Stimulated activated CD8-positive, alpha-beta memory T cell treated with anti-CD3 and anti-CD28 coated beads, Interleukin-4, amount 100 ng/mL, for 24 hours (primary cell): ENCODE measurements around the gene MPP2.
"Not testable (repeated sequence)": the region's sequence is repeated elsewhere in the genome, so short reads cannot be mapped to it uniquely, and the experiment has no call there.

ENCODE experiments used
- DNase-seq: peaks from one replicate; pipeline ENCODE4 v3.0.0-alpha.2; 2020; ENCODE audit warnings: low read depth

Gene MPP2

GRCh38 chr17:43931062-43931571, 23.8 kb upstream of the MPP2 start:
- no peak for DNase-seq

DNA sequence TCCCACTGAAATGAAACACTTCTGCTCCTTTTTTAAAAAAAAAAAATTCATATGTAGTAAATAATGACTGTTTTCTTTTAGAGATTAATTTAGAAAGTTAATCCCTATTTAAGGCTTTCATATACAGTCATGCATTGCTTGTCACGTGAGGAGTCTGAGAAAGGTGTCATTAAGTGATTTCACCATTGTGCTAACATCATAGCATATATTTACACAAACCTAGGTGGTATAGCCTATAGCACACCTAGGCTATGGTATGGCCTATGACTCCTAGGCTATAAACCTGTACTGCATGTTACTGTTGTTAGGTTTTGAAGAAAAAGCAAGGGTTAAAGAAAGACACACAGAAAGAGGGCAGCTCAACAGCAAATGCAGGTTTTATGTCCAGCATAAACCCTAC, 21.3 kb upstream of the MPP2 start:
- no peak for DNase-seq

DNA sequence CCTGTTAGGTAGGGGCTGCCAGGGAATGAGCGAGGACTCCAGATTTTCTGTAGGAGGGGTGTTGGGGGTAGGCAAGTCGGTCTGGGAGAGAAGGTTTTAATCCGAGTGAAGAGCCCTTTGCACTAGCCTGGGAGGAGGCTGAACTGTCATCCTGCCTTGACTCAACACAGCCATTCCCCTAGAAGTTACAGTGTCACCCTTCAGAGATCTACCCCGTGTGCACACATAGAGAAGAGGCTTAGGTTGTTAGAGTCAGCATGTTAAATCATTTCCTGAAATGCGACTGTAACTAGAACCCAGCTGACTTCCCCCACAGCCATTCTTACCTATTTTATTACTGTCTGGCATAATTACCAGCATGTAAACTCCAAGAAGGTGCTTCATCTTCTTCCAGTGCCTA, 20.6 kb upstream of the MPP2 start:
- not testable (repeated sequence) for DNase-seq

DNA sequence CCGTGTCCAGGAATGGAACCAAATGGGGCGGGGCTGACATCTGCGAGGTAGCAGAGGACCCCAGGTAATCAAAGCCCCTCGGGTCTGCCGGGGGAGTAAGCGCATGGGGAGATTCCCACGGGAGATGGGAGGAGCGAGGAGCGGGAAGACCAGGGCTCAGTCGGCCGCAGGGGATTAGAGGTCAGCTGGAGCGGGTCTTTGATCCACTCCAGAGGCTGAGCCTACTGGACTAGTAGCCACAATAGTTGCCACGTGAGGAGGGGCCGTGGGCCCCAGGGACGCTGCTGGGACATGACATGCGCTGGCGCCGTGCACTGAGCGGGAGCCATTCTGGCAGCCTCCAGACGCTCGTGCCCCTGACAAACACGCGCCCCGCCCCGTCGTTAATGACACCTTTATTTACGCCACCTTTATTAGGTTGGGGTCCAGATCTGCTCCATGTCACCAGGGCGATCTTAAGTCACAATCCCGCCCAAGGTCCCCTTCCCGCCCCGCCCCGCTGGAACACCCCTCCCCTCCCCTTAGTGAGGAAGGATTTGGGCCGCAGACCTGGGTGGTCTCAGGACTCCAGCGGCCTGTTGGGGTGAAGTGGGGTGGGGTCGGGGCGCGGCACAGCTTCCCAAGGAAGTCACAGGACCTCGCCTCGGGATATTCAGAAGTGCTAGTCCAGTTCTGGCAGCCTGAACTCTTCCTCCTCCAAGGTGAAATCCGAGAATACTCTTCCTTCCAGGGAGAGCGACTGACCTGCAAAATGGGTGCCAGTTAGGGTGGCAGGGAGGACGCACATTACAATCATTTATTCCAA, 19.9 kb upstream of the MPP2 start:
- DNase-seq = no peak

DNA sequence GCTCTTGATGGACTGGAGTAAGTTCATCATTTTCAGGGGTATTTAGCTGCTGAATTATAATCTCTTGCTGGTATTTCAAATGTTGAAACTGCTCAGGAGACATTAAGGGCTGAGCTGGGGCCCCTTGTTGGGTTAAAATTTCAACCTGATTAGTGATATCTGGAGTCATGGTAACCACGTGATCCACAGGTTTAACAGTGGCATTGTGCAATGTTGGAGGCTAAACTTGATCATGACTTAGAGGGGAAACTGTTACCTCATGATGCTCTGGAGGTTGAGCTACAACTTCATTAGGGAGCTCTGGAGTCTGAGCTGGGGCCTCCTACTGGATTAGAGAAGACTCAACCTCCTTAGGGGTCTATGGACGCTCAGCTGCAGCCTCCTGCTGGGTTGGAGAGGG, 17.2 kb upstream of the MPP2 start:
- DNase-seq = no peak

DNA sequence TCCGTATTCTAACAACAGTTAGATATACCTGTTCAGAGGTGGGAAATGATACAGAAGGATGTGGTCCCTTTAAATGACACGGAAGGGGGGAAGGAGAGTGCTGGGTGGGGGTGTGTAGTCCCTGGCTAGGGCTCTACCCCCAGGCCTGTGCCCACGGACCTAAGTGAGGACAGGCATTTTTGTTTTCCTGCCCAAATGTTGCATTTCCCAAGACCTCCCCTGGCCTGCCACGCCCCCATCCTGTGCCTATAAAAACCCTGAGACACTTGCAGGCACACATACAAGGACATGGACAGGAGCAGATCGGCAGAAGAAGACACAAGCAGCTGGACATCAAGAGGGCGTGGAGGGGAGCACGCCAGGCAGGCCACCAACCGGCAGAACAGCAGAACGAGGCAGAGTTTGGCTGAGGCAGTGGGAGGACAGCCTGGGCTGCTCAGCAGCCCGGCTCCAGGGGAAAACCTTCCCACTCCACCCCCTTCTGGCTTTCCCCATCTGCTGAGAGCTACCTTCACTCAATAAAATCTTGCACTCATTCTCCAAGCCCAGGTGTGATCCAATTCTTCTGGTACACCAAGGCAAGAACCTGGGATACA, 13.3 kb upstream of the MPP2 start:
- no peak for DNase-seq

GRCh38 chr17:43918026-43918389, 10.7 kb upstream of the MPP2 start:
- DNase-seq = no peak

DNA sequence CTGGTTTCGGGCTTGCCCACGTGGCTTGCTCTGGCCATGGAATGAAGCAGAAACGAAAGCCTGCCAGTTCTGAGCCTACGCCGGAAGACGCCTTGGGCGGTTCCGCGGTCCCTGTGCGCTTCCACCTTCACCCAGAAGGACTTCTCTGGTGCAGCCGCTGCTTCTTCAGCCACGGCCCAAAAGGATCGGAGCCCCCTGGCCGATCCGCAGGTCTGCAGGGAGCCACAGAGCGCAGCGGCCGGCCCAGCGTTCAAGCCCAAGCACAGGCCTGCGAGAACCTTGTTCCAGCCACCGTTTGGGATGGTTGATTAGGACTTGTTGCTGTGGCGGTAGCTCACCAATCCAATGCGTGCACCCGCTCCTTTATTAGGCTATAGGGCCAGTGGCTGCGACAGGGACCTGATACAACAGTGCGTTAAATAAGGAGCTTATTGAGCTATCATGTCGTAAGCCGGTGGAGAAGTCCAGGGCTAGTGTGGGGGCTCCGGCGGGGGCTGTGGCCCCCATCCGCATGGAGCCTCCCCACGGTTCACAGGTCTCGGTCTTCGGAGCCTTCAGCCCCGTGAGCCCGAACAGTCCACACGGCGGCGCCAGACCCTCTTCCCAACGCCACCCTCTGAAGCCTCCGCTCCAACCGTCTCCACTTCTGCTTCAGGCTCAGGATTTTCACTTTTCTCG, 10.2 kb upstream of the MPP2 start:
- no peak for DNase-seq

- DNase-seq = no peak
Observed at GRCh38 chr17:43917016-43917347, 9.6 kb upstream of the MPP2 start.

DNA sequence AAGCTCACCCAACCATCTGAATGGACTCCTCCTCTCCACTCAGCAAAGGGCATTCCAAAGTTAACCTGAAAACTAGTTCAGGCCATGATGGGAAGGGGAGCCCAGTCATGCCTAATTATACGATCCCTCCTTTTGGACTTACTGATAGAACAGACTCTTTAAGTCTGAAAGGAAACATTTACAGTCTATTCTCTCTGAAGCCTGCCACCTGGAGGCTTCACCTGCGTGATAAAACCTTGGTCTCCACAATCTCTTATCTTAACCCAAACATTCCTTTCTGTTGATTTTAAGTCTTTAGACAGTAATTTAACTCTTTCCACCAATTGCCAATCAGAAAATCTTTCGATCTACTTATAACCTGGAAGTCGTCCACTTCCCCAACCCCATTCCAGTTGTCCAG, 9.0 kb upstream of the MPP2 start:
- no peak for DNase-seq

DNA sequence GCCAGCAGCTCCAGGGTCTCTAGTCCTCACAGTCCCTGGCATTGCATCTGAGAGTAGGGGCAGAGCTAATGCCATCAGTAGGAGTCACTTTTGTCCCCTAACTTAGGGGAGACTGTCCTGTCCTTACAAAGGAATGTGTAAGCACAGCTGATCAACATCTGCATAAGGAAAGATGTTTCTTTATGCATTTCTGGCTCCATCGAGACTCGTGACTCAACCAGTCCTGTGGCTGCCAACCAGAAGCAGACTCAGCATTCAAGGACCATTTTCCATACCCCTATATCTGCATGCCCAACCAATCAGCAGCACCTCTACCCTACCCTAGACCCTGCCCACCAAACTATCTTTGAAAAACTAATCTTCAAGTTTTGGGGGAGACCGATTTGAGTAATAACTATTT, 8.2 kb upstream of the MPP2 start:
- no peak for DNase-seq

- no peak for DNase-seq
Observed at GRCh38 chr17:43914451-43914850, 7.1 kb upstream of the MPP2 start.

DNA sequence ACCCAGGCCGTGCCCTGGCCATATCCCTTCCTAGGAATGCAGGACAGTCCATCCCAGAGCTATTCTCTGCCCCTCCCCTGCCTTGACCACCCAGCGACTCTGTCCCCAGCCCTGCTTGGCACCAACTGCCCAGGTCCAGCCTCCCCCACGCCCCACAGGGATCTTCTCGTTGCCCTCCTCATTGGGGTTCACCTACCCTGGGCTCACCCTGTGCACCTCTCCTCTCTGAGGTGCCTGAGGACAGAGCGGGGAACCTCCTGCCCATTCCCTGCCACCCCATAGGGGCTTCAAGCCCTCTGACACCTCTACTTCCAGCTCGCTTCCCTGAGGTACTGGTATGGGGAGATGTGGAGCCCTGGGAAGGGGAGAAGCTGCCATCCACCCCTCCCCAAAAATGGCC, 6.2 kb upstream of the MPP2 start:
- no peak for DNase-seq

DNA sequence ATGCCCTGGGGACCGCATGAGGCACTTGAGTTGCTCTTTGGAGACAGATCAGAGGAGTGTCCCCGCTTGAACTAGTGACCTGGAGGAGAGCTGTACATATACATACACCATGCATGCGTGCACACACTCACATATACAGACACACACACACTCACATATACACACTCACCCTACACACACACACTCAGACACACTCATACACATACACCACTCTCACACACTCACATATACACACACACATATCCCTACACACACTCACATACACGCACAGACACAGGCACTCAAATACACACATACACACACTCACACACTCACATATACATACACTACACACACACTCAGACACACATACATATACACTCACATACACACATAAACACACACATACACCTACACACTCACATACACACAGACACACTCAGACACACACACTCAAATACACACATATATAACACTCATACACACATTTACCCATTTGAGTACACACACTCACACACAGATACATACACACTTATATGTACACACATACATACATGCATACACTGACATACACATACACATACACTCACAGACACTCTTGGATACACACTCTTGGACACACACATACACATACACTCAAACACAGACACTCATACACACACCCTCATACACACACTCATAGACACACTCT, 5.4 kb upstream of the MPP2 start:
- no peak for DNase-seq

DNA sequence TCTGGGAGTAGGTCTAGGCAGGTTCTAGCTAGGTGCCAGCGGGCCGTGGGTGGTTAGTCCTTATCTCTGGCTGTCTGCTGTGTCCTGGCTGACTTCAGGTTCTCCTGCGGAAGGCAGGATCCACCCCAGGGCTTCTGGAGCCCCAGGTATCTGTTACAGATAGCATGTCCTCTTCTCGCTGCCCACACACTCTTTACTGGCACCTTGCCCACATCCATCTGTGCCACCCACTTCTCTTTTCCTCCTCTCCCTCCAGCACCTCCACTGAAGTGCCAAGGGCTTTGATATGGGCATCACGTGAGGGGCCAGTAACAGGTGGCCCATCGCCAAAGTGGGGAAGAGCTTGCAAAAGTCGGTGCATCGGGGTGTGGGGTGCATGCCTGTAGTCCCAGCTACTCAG, 4.6 kb upstream of the MPP2 start:
- DNase-seq = no peak

GRCh38 chr17:43909537-43910231, 2.3 kb upstream of the MPP2 start:
- DNase-seq = no peak

DNA sequence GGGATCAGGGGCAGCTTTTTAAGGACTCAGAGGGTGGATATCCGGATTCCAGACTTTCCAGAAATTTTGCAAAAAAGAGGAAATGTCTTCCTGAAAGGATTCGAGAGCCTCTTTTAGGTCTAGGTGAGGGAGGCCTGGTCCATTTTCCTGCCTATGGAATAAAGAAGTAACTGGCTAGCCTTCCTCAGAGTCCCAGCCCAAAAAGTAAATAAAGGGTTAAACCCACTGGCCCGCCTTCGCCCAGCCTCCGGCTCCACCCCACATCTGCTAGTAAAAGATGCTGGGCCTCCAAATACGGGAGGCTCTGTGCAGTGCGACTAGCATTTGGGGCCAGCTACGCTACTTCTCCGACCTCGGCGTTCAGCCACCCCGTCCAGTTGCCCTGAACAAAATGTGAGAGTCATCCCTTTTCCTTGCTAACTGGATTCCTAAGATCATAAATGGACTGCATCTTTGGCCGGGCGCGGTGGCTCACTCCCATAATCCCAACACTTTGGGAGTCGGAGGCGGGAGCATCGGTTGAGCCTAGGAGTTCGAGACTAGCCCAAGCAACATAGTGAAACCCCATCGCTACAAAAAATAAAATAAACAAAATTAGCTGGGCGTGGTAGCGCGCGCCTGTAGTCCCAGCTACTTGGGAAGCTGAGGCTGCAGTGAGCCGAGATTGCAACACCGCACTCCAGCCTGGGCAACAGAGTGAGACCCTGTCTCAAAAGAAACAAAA, 824 bp upstream of the MPP2 start:
- DNase-seq = peak; percentile 30

GRCh38 chr17:43906951-43907424, 348 bp downstream of the MPP2 start:
- DNase-seq = no peak

DNA sequence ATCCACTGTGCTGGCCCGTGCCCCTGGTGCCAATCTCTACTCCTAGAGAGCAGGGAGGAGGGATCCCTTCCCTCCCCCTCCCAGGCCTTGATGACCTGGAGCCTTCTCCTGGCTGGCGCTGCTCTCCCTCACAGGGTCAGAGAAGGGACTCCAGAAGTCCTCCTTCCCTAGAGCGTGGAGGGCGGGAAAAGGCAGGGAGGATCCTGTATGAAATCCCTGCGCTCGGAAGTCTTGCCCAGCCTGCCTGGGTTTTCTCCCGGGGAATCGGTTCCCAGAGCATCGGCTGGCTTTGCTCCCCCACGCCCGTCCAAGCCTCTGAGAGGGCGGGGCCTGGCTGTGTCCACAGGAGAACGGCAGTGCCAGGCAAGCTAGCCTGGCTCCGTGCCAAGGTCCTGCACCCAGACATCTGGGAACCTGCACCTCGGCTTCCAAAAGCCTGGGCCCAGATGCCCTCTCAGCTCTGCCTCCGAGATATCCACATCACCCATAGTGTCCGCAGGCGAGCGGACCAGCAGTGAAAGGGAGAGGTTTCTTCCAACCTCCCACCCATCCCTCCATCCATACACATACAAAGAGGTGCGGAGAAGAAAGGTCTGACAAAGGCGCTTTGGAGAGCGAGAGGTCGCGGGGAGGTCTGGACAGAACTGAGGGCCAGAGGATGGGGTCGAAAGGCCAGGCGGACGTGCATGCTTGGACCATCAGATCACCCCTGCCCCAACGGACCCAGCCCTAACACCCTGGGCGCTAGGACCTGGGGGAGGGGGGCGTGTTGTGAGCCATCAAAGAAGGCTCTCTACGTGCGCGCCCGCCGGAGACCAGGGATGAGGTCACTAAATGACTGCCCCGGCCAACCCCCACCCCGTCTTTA, 1.1 kb downstream of the MPP2 start:
- no peak for DNase-seq

DNA sequence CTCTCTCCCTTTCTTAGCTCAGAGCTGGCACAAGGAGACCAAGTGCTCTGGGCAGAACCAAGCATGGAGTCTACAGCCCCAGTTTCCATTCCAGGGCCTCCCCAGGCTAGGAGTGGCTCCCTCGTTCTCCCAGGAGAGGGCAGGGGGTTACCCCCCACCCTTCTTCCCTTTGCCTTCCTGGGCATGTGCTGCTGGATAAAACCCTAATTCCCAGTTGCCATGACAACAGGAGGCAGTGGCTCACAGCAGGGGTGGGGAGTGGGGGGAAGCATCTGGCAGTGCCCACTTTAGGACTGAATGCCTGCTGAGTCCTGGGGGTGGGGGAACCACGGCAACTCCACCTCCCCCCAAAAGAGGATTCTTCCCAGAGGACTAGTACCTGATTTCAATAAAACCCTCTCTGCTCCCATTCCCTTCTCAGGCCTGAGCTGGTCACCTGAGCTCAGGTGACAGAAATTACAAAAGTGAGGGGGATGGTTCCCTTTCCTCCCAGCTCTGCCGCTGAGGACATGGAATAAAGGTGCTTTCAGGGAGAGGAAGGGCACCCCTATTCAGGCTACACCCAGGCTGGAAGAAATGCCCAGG, 1.8 kb downstream of the MPP2 start:
- DNase-seq = no peak
